ENCODE measurements around the gene SCAANT1.

SCAANT1 gene

DNA sequence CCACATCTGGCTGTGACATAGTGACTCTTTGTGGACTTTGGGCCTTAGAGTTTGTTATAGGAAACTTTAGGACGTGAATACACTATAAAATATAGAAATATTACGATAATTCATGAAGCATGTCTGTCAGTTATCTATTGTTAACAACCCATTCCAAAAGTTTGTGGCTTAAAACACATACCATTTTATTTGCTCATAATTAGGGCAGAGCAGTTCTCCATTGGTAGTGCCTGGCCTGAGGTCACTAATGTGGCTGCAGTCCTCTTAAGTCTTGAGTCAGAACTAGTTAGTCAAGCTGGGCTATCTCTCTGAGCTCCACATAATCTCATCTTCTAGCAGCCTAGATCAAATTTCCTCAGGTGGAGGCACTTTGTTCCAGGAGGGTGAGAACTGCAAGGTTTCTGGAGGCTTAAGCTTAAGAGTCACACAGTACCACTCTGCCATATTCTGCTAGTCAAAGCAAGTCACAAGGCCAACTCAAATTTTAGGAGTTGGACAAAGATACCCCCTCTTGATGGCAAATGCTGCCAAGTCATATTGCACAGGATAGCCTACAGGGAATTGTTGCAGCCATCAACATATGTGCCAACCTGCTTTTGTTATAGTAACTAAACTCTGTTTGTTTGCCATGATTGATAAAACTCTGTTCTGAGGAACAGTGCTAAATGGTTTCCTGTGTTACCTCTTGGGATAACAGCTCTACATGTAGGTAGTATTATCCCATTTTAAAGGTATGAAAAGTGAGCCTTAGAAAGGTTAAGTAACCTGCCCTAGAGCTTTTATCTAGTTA, 39.9 kb downstream of the SCAANT1 start:
- no peak for DNase-seq (ENCODE audit: low read depth)
- no peak for TF ChIP-seq POLR2A (IDR thresholded peaks at IDR 0.05; ENCODE audit: extremely low read depth, insufficient read length)
- TF ChIP-seq, protein P1, sequence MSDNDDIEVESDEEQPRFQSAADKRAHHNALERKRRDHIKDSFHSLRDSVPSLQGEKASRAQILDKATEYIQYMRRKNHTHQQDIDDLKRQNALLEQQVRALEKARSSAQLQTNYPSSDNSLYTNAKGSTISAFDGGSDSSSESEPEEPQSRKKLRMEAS (IDR thresholded peaks at IDR 0.05; ENCODE audit: low read depth, low read length), result no peak
- TF ChIP-seq MYC (IDR thresholded peaks at IDR 0.05; ENCODE audit: low read depth, low read length), result no peak
- TF ChIP-seq, protein P2, sequence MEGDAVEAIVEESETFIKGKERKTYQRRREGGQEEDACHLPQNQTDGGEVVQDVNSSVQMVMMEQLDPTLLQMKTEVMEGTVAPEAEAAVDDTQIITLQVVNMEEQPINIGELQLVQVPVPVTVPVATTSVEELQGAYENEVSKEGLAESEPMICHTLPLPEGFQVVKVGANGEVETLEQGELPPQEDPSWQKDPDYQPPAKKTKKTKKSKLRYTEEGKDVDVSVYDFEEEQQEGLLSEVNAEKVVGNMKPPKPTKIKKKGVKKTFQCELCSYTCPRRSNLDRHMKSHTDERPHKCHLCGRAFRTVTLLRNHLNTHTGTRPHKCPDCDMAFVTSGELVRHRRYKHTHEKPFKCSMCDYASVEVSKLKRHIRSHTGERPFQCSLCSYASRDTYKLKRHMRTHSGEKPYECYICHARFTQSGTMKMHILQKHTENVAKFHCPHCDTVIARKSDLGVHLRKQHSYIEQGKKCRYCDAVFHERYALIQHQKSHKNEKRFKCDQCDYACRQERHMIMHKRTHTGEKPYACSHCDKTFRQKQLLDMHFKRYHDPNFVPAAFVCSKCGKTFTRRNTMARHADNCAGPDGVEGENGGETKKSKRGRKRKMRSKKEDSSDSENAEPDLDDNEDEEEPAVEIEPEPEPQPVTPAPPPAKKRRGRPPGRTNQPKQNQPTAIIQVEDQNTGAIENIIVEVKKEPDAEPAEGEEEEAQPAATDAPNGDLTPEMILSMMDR (IDR thresholded peaks at IDR 0.05; ENCODE audit: low read depth, low read length), result no peak

DNA sequence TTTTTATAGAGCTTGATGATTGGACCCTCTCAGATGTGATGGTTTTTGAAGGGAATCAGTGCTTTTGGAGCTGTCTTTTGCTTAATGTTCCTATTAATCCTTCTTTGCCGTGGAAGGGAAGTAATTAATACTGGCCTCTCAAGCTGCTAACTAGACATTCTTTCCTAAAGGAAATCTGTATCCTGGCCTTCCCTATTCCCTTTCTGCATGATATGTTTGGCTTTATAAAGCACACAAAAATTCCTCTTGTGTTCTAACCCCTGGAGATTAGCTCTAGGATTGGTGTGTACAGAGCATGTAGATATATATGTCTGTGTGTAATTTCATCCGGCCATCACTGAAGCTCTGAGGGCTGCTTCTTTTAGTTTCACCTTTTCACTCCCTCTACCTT, 41.6 kb downstream of the SCAANT1 start:
- no peak overlapping the region for H3K4me3 ChIP-seq (ENCODE audit: low read depth, low read length)
- no peak for DNase-seq (ENCODE audit: low read depth)
- TF ChIP-seq MYC (IDR thresholded peaks at IDR 0.05; ENCODE audit: low read depth, low read length) (no peak), POLR2A (IDR thresholded peaks at IDR 0.05; ENCODE audit: extremely low read depth, insufficient read length) (no peak)
- TF ChIP-seq, protein P2 (IDR thresholded peaks at IDR 0.05; ENCODE audit: low read depth, low read length), result no peak
- TF ChIP-seq, protein P1 (IDR thresholded peaks at IDR 0.05; ENCODE audit: low read depth, low read length), result no peak

More for the DNA sequence above, 39.9 kb downstream of the SCAANT1 start:
- H3K4me3 ChIP-seq (ENCODE audit: low read depth, low read length), result no peak overlapping the region

DNA sequence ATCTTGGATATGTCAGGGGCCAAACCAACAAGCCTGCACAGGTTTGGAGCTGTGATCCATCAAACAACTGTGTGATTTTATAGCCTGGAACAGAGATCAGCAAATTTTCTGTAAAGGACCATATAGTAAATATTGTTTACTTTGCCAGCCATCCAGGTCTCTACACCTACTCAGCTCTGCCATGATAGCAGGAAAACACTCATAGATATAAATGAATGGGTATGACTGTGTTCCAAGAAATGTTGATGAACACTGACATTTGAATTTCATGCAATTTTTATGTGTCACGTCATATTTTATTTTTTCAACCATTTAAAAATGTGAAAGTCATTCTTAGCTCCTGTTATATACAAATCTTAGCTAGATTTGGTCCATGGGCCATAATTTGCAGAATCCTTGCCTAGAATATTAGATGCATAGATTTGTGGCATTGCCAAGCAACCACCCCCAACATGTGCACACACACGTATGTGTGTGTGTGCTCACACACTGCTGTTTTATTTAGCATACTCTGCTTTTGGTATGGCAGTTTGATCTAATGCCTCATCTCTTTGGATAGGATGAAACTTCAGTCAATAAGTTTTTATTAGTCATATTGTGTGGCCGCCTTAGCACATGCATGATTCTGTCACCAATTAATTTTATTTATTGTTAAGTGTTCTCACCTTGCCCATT, 42.1 kb downstream of the SCAANT1 start:
- DNase-seq (ENCODE audit: low read depth), result no peak
- TF ChIP-seq POLR2A (IDR thresholded peaks at IDR 0.05; ENCODE audit: extremely low read depth, insufficient read length), result no peak
- TF ChIP-seq, protein P1 (IDR thresholded peaks at IDR 0.05; ENCODE audit: low read depth, low read length), result no peak
- TF ChIP-seq, protein P2 (IDR thresholded peaks at IDR 0.05; ENCODE audit: low read depth, low read length), result no peak
- no peak for TF ChIP-seq MYC (IDR thresholded peaks at IDR 0.05; ENCODE audit: low read depth, low read length)
- H3K4me3 ChIP-seq (ENCODE audit: low read depth, low read length), result no peak overlapping the region

DNA sequence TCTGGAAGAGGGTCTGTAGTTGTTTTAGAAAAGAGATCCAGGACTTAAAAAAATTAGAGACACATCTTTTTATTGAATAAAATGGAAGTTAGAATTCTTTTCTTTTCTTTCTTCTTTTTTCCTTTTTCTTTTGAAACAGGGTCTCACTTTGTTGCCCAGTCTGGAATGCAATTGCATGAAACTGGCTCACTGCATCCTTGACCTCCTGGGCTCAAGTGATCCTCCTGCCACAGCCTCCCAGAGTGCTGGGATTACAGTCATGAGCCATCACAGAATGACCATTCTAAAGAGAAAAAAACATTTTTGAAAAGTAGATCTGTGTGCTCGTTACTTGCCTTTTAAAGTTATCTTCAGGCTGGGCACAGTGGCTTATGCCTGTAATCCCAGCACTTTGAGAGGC, 45.0 kb downstream of the SCAANT1 start:
- TF ChIP-seq, protein P1 (IDR thresholded peaks at IDR 0.05; ENCODE audit: low read depth, low read length), result no peak
- no peak for TF ChIP-seq MYC (IDR thresholded peaks at IDR 0.05; ENCODE audit: low read depth, low read length)
- TF ChIP-seq, protein P2 (IDR thresholded peaks at IDR 0.05; ENCODE audit: low read depth, low read length), result no peak
- no peak for TF ChIP-seq POLR2A (IDR thresholded peaks at IDR 0.05; ENCODE audit: extremely low read depth, insufficient read length)
- no peak for DNase-seq (ENCODE audit: low read depth)
- H3K4me3 ChIP-seq (ENCODE audit: low read depth, low read length), result no peak overlapping the region

DNA sequence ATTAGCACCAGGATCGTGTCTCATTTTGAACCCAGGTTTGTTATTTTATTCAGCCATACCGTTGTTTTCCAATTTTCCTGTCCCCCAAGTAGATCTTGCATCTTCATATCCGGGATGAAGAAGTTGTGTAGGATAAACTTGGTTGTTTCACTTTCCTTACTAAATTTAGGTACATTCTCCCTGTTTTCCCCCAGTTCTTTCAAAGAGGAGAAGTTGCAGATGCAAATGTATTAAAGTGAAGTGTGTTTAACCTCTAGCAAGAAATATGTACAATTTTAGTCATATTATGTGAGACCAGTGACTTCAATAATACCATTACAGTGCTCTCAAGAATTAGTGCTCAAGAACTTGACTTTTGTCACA, 47.2 kb downstream of the SCAANT1 start:
- no peak for DNase-seq (ENCODE audit: low read depth)
- H3K4me3 ChIP-seq (ENCODE audit: low read depth, low read length), result peak overlapping the region; percentile 91
- peak; percentile 0 for TF ChIP-seq POLR2A (IDR thresholded peaks at IDR 0.05; ENCODE audit: extremely low read depth, insufficient read length)
- TF ChIP-seq, protein P1 (IDR thresholded peaks at IDR 0.05; ENCODE audit: low read depth, low read length), result no peak
